A549 treated with RU486 at 1 μM for 4 hours (cell line): ENCODE results near the gene PCDH19. TPM values are rescaled to one million over a fixed set of nuclear protein-coding genes. Genes with fewer than 3 reads are reported as not detected.

Experiments used
- total RNA-seq: library from RNA; stranded (reverse); fragments of 200-300 nt; extraction: Qiagen RNA extraction; gene quantifications from 5 replicates; pipeline ENCODE4 v1.2.3, GENCODE V29; 2022; ENCODE audit warnings: low read depth

PCDH19 gene, protein sequence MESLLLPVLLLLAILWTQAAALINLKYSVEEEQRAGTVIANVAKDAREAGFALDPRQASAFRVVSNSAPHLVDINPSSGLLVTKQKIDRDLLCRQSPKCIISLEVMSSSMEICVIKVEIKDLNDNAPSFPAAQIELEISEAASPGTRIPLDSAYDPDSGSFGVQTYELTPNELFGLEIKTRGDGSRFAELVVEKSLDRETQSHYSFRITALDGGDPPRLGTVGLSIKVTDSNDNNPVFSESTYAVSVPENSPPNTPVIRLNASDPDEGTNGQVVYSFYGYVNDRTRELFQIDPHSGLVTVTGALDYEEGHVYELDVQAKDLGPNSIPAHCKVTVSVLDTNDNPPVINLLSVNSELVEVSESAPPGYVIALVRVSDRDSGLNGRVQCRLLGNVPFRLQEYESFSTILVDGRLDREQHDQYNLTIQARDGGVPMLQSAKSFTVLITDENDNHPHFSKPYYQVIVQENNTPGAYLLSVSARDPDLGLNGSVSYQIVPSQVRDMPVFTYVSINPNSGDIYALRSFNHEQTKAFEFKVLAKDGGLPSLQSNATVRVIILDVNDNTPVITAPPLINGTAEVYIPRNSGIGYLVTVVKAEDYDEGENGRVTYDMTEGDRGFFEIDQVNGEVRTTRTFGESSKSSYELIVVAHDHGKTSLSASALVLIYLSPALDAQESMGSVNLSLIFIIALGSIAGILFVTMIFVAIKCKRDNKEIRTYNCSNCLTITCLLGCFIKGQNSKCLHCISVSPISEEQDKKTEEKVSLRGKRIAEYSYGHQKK (N-terminal part only)
- total RNA-seq, result 0.01 to 0.06 TPM (median 0.02 TPM) in 3 of 5 replicates, not detected in the others

DNA sequence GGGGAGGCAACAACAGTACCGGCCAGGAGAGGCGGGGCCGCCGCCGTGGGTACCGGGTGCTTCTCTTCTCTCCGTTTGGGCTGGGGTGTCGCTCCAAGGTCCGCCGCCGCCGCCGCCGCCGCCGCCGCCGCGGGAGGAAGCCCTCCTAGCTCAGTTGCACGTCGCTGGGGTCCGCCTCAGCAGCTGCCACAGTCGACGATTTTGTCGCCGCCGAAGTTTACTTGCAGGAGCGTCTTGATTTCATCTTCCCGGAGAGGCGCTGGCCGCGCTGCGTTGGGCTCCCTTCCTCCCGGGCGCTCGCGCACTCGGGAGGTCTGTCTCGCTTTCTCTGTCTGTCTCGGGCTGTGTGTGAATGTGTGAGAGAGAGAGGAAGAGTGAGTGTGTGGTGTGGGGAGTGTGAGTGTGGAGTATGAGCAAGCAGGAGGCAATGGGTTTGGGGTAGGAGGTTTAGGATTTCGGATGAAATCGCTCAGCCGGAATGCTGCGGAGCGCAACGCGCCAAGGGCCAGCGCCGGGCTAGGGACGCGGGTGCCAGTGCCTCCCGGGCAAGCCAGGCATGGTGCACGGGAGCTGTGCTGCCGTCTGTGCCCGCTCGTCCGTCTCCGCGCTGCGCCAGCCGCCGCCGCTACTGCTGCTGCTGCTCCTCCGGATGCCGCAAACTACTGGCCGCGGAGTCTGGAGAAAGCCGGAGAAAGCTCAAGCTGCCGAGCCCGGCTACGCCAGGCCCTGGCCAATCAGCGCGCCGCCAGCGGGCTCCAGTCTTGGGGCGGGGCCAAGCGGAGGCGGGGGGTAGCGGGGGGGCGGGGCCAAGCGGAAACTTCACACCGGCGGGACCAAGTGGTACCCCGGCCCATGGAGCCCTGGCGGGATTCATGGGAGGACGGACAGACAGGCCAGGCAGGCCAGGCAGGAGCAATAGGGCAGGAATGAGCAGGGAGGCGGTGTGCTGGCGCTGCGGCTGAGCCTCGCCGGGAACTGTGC lies at the start of gene PCDH19:
PCDH19 (minus strand) TSS at position 664 of the 981 bp plus-strand sequence. CDS start 1,676 bp downstream, outside the sequence.

Other genes starting within 250 kb of the PCDH19 start
- not detected in 5 replicates for gene TNMD, start 174.7 kb upstream of the PCDH19 start, total RNA-seq
- gene TSPAN6, start 226.5 kb upstream of the PCDH19 start, total RNA-seq, result 22.4 to 45.6 TPM (median 40.9 TPM) in 5 replicates
- gene SRPX2, start 233.9 kb upstream of the PCDH19 start, total RNA-seq, result 2.0 to 3.5 TPM (median 2.9 TPM) in 5 replicates